Measurements from ENCODE around the gene CLBA1.

Gene CLBA1

DNA sequence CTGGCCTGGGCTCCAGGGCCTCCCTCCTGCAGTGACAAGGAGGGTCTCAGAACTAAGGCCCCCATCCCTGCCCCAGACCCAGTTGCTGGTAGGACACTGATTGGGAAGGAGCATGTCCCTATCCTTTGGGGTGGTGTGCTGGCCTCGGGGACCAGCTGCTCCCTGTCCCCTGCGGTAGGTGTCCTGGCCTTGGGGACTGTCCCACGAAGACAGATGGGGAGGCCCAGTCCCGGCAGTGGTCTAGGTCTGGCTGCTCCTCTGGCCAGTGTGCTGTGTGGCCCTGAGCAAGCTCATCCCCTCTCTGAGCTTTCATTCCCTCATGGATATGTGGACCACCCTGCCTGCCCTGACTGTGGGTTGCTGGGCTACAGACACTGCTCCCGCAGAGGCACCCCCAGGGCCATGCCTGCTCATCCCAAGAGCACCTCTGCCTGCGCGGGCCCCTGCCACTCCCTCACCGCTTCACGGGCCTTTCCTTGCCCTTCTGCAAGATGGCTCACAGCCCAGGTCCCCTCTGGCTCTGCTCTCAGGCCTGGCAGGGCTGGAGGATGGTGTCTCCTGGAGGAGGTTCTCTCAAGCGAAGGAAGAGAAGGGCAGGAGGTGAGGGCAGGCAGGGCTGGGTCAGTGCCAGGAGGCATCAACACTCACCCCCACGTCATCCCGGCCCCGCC, 19.9 kb upstream of the CLBA1 start:
- no peaks in the 10 kb centered on the region for H3K27me3 ChIP-seq (ENCODE audit: insufficient read depth, insufficient read length)
- no peak overlapping the region for H3K4me3 ChIP-seq (ENCODE audit: insufficient read length, low read depth)
- H3K4me1 ChIP-seq (ENCODE audit: insufficient read depth, insufficient read length) = peaks cover 24% of the 10 kb centered on the region
- no peak overlapping the region for H3K9ac ChIP-seq (ENCODE audit: insufficient read length, low read depth)
- TF ChIP-seq YY1 (IDR thresholded peaks at IDR 0.05; ENCODE audit: insufficient read depth, insufficient read length) = no peak
- TF ChIP-seq SUZ12 (IDR thresholded peaks at IDR 0.05; ENCODE audit: extremely low read depth, insufficient read depth, insufficient read length) = no peak
- TF ChIP-seq ZNF274 (IDR thresholded peaks at IDR 0.05; ENCODE audit: low read depth, low read length) = no peak
- no peaks in the 10 kb centered on the region for H3K9me3 ChIP-seq (ENCODE audit: insufficient read depth, low read length)
- no peak for DNase-seq (ENCODE audit: low read depth, low spot score)
- H3K36me3 ChIP-seq (ENCODE audit: insufficient read depth, insufficient read length, low read length) = no peaks in the 10 kb centered on the region

DNA sequence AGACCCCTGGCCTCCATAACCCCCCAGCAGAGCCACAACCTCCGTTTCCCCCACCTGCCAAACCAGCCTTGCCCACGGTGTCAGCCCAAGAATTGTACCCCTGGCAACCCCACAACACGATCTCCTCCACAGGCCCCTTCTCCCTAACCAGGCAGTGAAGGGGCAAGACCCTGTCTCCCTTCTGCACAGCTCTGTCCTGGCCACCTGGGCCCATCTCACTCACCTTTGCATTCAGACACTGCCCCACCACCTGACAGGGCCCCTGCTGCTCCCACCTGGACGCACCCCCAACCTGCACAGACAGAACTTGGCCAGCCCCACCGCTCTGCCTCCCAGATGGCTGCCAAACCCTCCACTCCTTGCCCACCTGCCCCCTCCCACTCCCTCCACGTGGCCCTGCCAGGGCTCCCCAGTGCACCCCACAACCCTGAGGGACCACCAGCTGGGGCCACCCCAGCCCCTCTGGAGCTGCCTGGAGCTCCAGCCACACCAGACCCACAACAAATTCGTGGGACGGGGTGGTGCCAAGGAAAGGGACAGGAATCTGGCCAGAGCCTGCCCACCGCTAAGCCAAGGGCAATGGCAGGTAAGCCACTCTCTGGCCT, 19.2 kb upstream of the CLBA1 start:
- no peaks in the 10 kb centered on the region for H3K36me3 ChIP-seq (ENCODE audit: insufficient read depth, insufficient read length, low read length)
- H3K4me1 ChIP-seq (ENCODE audit: insufficient read depth, insufficient read length) = peaks cover 24% of the 10 kb centered on the region
- H3K9ac ChIP-seq (ENCODE audit: insufficient read length, low read depth) = no peak overlapping the region
- no peaks in the 10 kb centered on the region for H3K27me3 ChIP-seq (ENCODE audit: insufficient read depth, insufficient read length)
- TF ChIP-seq ZNF274 (IDR thresholded peaks at IDR 0.05; ENCODE audit: low read depth, low read length) (no peak), SUZ12 (IDR thresholded peaks at IDR 0.05; ENCODE audit: extremely low read depth, insufficient read depth, insufficient read length) (no peak), YY1 (IDR thresholded peaks at IDR 0.05; ENCODE audit: insufficient read depth, insufficient read length) (no peak)
- no peak for DNase-seq (ENCODE audit: low read depth, low spot score)
- H3K4me3 ChIP-seq (ENCODE audit: insufficient read length, low read depth) = no peak overlapping the region
- H3K9me3 ChIP-seq (ENCODE audit: insufficient read depth, low read length) = no peaks in the 10 kb centered on the region

DNA sequence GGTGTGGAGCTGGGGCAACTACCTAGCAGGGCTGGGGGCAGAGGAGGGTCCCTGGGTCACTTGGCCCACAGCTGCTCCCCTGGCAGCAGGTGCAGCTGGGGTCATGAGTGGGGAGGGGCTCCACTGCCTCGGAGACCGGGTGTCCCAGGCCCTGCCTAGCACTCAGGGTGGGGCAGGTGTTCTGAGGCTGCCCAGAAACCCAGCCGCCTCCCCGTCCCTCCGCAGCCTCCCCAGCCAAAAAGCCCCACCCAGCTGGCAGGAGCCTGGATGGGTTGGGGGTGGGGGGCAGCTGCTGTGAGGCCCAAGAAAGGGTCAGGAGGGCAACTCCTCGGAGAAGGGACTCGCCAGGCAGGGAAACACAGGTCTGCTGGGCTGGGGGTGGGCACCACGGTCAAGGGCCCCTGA, 18.6 kb upstream of the CLBA1 start:
- Histone ChIP-seq H3K36me3 (ENCODE audit: insufficient read depth, insufficient read length, low read length) (no peaks in the 10 kb centered on the region), H3K4me3 (ENCODE audit: insufficient read length, low read depth) (no peak overlapping the region), H3K27me3 (ENCODE audit: insufficient read depth, insufficient read length) (no peaks in the 10 kb centered on the region), H3K4me1 (ENCODE audit: insufficient read depth, insufficient read length) (peaks cover 28% of the 10 kb centered on the region), H3K9ac (ENCODE audit: insufficient read length, low read depth) (peak overlapping the region; percentile 77), H3K9me3 (ENCODE audit: insufficient read depth, low read length) (no peaks in the 10 kb centered on the region)
- TF ChIP-seq SUZ12 (IDR thresholded peaks at IDR 0.05; ENCODE audit: extremely low read depth, insufficient read depth, insufficient read length) = no peak
- no peak for TF ChIP-seq YY1 (IDR thresholded peaks at IDR 0.05; ENCODE audit: insufficient read depth, insufficient read length)
- DNase-seq (ENCODE audit: low read depth, low spot score) = no peak

GRCh38 chr14:104967386-104968152, 18.0 kb upstream of the CLBA1 start:
- H3K9ac ChIP-seq (ENCODE audit: insufficient read length, low read depth) = peak overlapping the region; percentile 77

GRCh38 chr14:104968153-104968527, 17.4 kb upstream of the CLBA1 start:
- no peaks in the 10 kb centered on the region for H3K9me3 ChIP-seq (ENCODE audit: insufficient read depth, low read length)
- peak overlapping the region; percentile 77 for H3K9ac ChIP-seq (ENCODE audit: insufficient read length, low read depth)
- peaks cover 38% of the 10 kb centered on the region for H3K4me1 ChIP-seq (ENCODE audit: insufficient read depth, insufficient read length)
- H3K36me3 ChIP-seq (ENCODE audit: insufficient read depth, insufficient read length, low read length) = no peaks in the 10 kb centered on the region
- TF ChIP-seq YY1 (IDR thresholded peaks at IDR 0.05; ENCODE audit: insufficient read depth, insufficient read length) = no peak
- TF ChIP-seq ZNF274 (IDR thresholded peaks at IDR 0.05; ENCODE audit: low read depth, low read length) = no peak
- TF ChIP-seq SUZ12 (IDR thresholded peaks at IDR 0.05; ENCODE audit: extremely low read depth, insufficient read depth, insufficient read length) = no peak
- DNase-seq (ENCODE audit: low read depth, low spot score) = no peak
- peak overlapping the region; percentile 36 for H3K4me3 ChIP-seq (ENCODE audit: insufficient read length, low read depth)
- no peaks in the 10 kb centered on the region for H3K27me3 ChIP-seq (ENCODE audit: insufficient read depth, insufficient read length)

More at GRCh38 chr14:104967386-104968152, 18.0 kb upstream of the CLBA1 start:
- Histone ChIP-seq H3K9me3 (ENCODE audit: insufficient read depth, low read length) (no peaks in the 10 kb centered on the region), H3K4me3 (ENCODE audit: insufficient read length, low read depth) (peak overlapping the region; percentile 36), H3K27me3 (ENCODE audit: insufficient read depth, insufficient read length) (no peaks in the 10 kb centered on the region), H3K36me3 (ENCODE audit: insufficient read depth, insufficient read length, low read length) (no peaks in the 10 kb centered on the region), H3K4me1 (ENCODE audit: insufficient read depth, insufficient read length) (peaks cover 33% of the 10 kb centered on the region)
- DNase-seq (ENCODE audit: low read depth, low spot score) = no peak
- TF ChIP-seq YY1 (IDR thresholded peaks at IDR 0.05; ENCODE audit: insufficient read depth, insufficient read length) (no peak), SUZ12 (IDR thresholded peaks at IDR 0.05; ENCODE audit: extremely low read depth, insufficient read depth, insufficient read length) (no peak), ZNF274 (IDR thresholded peaks at IDR 0.05; ENCODE audit: low read depth, low read length) (no peak)

DNA sequence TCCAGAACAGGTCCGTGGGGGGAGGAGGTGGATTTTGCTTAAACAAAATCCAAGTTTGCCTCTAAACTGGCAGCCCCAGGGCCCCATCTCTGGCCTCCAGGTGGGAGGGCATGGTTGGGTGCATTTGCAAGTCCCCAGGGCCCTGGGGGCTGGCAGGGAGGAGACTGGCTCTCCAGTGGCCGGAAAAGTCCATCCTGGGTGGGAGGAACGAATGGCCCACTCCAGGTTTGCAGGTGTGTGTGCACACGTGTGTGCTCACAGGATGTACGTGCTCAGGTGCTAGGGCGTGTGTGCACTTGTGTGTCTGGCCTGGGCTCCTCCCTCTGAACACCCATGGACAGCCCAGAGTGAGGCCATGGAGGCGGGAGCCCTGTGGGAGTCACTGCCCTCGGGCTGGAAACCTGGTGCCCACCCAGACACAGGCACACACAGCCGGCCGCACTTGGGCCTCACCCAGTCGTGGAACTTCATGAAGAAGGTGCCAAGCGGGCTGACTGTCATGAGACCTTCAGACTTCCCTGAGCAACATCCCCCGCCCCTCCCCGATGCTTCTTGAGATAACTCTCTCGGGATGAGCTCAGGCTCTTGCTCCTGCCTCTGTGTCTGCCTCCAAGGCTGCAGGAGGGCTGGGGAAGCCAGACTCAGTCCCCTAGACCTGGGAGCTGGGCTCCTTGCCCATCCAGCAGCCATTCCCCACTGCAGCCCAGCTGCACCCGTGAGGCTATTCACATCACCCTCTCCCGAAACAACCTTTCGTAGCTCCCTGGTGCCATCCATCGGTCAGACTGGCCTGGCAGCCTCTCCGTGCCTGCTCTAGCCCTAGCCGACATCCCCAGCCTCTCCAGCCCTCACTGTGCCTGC, 16.8 kb upstream of the CLBA1 start:
- H3K9ac ChIP-seq (ENCODE audit: insufficient read length, low read depth) = peak overlapping the region; percentile 64
- H3K4me1 ChIP-seq (ENCODE audit: insufficient read depth, insufficient read length) = peaks cover 44% of the 10 kb centered on the region
- no peaks in the 10 kb centered on the region for H3K9me3 ChIP-seq (ENCODE audit: insufficient read depth, low read length)
- DNase-seq (ENCODE audit: low read depth, low spot score) = no peak
- H3K27me3 ChIP-seq (ENCODE audit: insufficient read depth, insufficient read length) = no peaks in the 10 kb centered on the region
- no peak for TF ChIP-seq ZNF274 (IDR thresholded peaks at IDR 0.05; ENCODE audit: low read depth, low read length)
- H3K36me3 ChIP-seq (ENCODE audit: insufficient read depth, insufficient read length, low read length) = no peaks in the 10 kb centered on the region
- H3K4me3 ChIP-seq (ENCODE audit: insufficient read length, low read depth) = no peak overlapping the region

Data from NT2/D1 (cell line).